Astrocyte (in vitro differentiated cells and primary cell): Measurements from ENCODE around the gene DPAGT1. TPM values are rescaled to one million over a fixed set of nuclear protein-coding genes. Genes with fewer than 3 reads are reported as not detected.
A peak's percentile ranks its signal among the peaks of the same experiment; 100 is the strongest.

Experiments used
- DNase-seq: peaks from one replicate; pipeline ENCODE4 v3.0.0-alpha.2; 2010; ENCODE audit warnings: low read depth
- FAIRE-seq: peaks from 2 replicates; lab custom pipeline; 2011; peaks lifted over from hg19 to GRCh38; lab: Jason Lieb, UNC
- H2AFZ ChIP-seq: 2 replicates; pipeline ENCODE4 v1.6.0; 2012; ENCODE audit warnings: low read depth, low read length, inconsistent platforms
- H3K27ac ChIP-seq: 2 replicates; pipeline ENCODE4 v1.5.1; 2011; ENCODE audit warnings: low read depth, low read length, inconsistent platforms
- H3K27me3 ChIP-seq: 2 replicates; pipeline ENCODE4 v1.6.0; 2011; ENCODE audit warnings: low read length, inconsistent platforms; ENCODE audit not compliant: insufficient read depth
- H3K36me3 ChIP-seq: 2 replicates; pipeline ENCODE4 v1.5.1; 2011; ENCODE audit warnings: low read length, inconsistent platforms; ENCODE audit not compliant: insufficient read depth
- H3K4me1 ChIP-seq: 2 replicates; pipeline ENCODE4 v1.5.1; 2011; ENCODE audit warnings: low read length, inconsistent platforms; ENCODE audit not compliant: insufficient read depth
- H3K4me2 ChIP-seq: 2 replicates; pipeline ENCODE4 v1.6.0; 2012; ENCODE audit warnings: low read length, inconsistent platforms
- H3K4me3 ChIP-seq: 2 replicates; pipeline ENCODE4 v1.5.1; 2011; ENCODE audit warnings: low read depth, mild to moderate bottlenecking, low read length, inconsistent platforms; ENCODE audit not compliant: insufficient read depth
- H3K79me2 ChIP-seq: 2 replicates; pipeline ENCODE4 v1.6.0; 2012; ENCODE audit warnings: mild to moderate bottlenecking, low read length, inconsistent platforms; ENCODE audit not compliant: insufficient read depth
- H3K9ac ChIP-seq: 2 replicates; pipeline ENCODE4 v1.6.0; 2012; ENCODE audit warnings: mild to moderate bottlenecking, low read length, inconsistent platforms
- H3K9me3 ChIP-seq: 2 replicates; pipeline ENCODE4 v1.5.1; 2012; ENCODE audit warnings: low read depth, mild to moderate bottlenecking, low read length, inconsistent platforms; ENCODE audit not compliant: insufficient read depth
- H4K20me1 ChIP-seq: 2 replicates; pipeline ENCODE4 v1.6.0; 2012; ENCODE audit warnings: low read length, inconsistent platforms; ENCODE audit not compliant: insufficient read depth
- H3K27ac Mint-ChIP-seq: one replicate; pipeline ENCODE4 v1.8.0; 2021; ENCODE audit warnings: mild to moderate bottlenecking, mixed read lengths; ENCODE audit not compliant: unreplicated experiment
- H3K27me3 Mint-ChIP-seq: one replicate; pipeline ENCODE4 v1.8.0; 2021; ENCODE audit warnings: low read depth, mixed read lengths; ENCODE audit not compliant: unreplicated experiment
- H3K36me3 Mint-ChIP-seq: one replicate; pipeline ENCODE4 v1.8.0; 2021; ENCODE audit warnings: low read depth, mixed read lengths; ENCODE audit not compliant: unreplicated experiment
- H3K4me1 Mint-ChIP-seq: one replicate; pipeline ENCODE4 v1.8.0; 2021; ENCODE audit warnings: low read depth, mixed read lengths; ENCODE audit not compliant: unreplicated experiment
- H3K4me3 Mint-ChIP-seq: one replicate; pipeline ENCODE4 v1.8.0; 2021; ENCODE audit warnings: mild to moderate bottlenecking, moderate library complexity, mixed read lengths; ENCODE audit not compliant: unreplicated experiment
- H3K9me3 Mint-ChIP-seq: one replicate; pipeline ENCODE4 v1.8.0; 2021; ENCODE audit warnings: mild to moderate bottlenecking, mixed read lengths; ENCODE audit not compliant: unreplicated experiment
- CTCF ChIP-seq: IDR thresholded peaks from 2 replicates; pipeline ENCODE4 v1.5.1; 2011; ENCODE audit warnings: low read depth, mild to moderate bottlenecking, inconsistent platforms, low read length, moderate library complexity; ENCODE audit not compliant: insufficient read depth
- EZH2 ChIP-seq: IDR thresholded peaks from 2 replicates; pipeline ENCODE4 v1.6.1; 2012; ENCODE audit warnings: mild to moderate bottlenecking, low read length, inconsistent platforms; ENCODE audit not compliant: insufficient read depth
- total RNA-seq: library from RNA; stranded (reverse); gene quantifications from 2 replicates; pipeline ENCODE4 v1.2.1, GENCODE V29; 2021

Gene DPAGT1
- total RNA-seq, 1 donor from 2014 or later = 44.1 TPM

- Histone ChIP-seq H3K4me1 (peaks cover 11% of the 10 kb centered on the region), H4K20me1 (peaks cover 3% of the 10 kb centered on the region), H3K27me3 (no peaks in the 10 kb centered on the region), H3K79me2 (peaks cover 12% of the 10 kb centered on the region), H2AFZ (no peak overlapping the region), H3K9ac (no peak overlapping the region), H3K9me3 (no peaks in the 10 kb centered on the region), H3K4me2 (no peak overlapping the region), H3K36me3 (peaks cover 34% of the 10 kb centered on the region), H3K27ac (no peak overlapping the region), H3K4me3 (no peak overlapping the region)
- Mint-ChIP-seq H3K4me1 (no peaks in the 10 kb centered on the region), H3K9me3 (no peaks in the 10 kb centered on the region), H3K27me3 (no peaks in the 10 kb centered on the region), H3K36me3 (peaks cover 20% of the 10 kb centered on the region), H3K4me3 (no peak overlapping the region), H3K27ac (no peak overlapping the region)
- no peak for DNase-seq
- no peak for FAIRE-seq
- no peak for TF ChIP-seq CTCF
- no peak for TF ChIP-seq EZH2
Observed at GRCh38 chr11:119081682-119082260, 19.9 kb downstream of the DPAGT1 start.

GRCh38 chr11:119078675-119079420 is 22.8 kb downstream of the DPAGT1 start:
- no peaks in the 10 kb centered on the region for H3K27me3 ChIP-seq
- Mint-ChIP-seq H3K4me1 (no peaks in the 10 kb centered on the region), H3K9me3 (no peaks in the 10 kb centered on the region), H3K27me3 (no peaks in the 10 kb centered on the region), H3K27ac (peak overlapping the region; percentile 53), H3K36me3 (peaks cover 21% of the 10 kb centered on the region), H3K4me3 (no peak overlapping the region)
- H3K27ac ChIP-seq = no peak overlapping the region
- TF ChIP-seq EZH2 = no peak
- no peak for TF ChIP-seq CTCF
- no peaks in the 10 kb centered on the region for H3K4me1 ChIP-seq
- no peak overlapping the region for H3K9ac ChIP-seq
- no peaks in the 10 kb centered on the region for H3K79me2 ChIP-seq
- peaks cover 38% of the 10 kb centered on the region for H3K36me3 ChIP-seq
- FAIRE-seq (no peak), DNase-seq (no peak)
- H2AFZ ChIP-seq = no peak overlapping the region
- no peak overlapping the region for H3K4me2 ChIP-seq
- H3K9me3 ChIP-seq = no peaks in the 10 kb centered on the region
- H4K20me1 ChIP-seq = no peaks in the 10 kb centered on the region
- H3K4me3 ChIP-seq = no peak overlapping the region

GRCh38 chr11:119077839-119078238 is 23.8 kb downstream of the DPAGT1 start:
- Histone ChIP-seq H3K36me3 (peaks cover 48% of the 10 kb centered on the region), H3K9ac (no peak overlapping the region), H4K20me1 (no peaks in the 10 kb centered on the region), H3K79me2 (no peaks in the 10 kb centered on the region), H3K4me2 (no peak overlapping the region), H3K9me3 (no peaks in the 10 kb centered on the region), H2AFZ (no peak overlapping the region), H3K27me3 (no peaks in the 10 kb centered on the region), H3K4me3 (no peak overlapping the region), H3K27ac (no peak overlapping the region), H3K4me1 (no peaks in the 10 kb centered on the region)
- Mint-ChIP-seq H3K27me3 (no peaks in the 10 kb centered on the region), H3K9me3 (no peaks in the 10 kb centered on the region), H3K4me3 (no peak overlapping the region), H3K4me1 (no peaks in the 10 kb centered on the region), H3K36me3 (peaks cover 23% of the 10 kb centered on the region), H3K27ac (no peak overlapping the region)
- no peak for FAIRE-seq
- TF ChIP-seq EZH2 (no peak), CTCF (no peak)
- DNase-seq = no peak
